GM18873 (cell line): ENCODE measurements around the gene UTS2R.

Source experiments
- ATAC-seq: cut with Tn5 transposase; IDR thresholded peaks from one replicate; pipeline ENCODE4 v1.9.1; 2021; ENCODE audit warnings: mild to moderate bottlenecking, moderate library complexity, moderate number of reproducible peaks; ENCODE audit not compliant: unreplicated experiment, low FRiP score

Gene UTS2R

GRCh38 chr17:82371333-82372248 is at the start of gene UTS2R:
Gene UTS2R, plus strand, starts transcription at chr17:82371765. Its CDS starts 2,560 bp downstream, at chr17:82374325.
- no peak for ATAC-seq

DNA sequence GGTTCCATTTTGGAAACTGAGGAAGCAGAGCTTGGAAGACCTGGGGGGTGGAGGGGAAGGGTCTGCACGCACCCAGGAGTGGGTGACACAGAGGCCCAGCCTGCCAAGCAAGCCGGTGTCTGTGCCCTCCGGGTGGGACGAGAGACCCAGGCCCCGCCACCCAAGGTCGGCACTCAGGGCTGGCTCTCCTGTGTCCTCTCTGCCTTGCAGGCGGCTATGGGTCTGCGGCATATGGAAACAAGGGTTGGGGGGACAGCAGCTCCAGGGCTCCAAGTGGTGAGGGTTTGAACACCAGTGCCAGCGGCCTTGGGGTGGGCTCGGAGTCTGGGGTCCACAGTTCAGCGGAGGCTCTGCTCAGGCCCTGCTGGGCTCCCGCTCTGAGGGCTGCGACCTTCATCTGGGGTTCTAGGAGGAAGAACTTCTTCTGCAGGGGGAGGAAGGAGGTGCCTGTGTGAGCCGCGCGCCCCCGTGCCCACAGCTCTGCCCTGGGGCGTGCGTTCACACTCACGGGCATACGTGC is 49.6 kb upstream of the UTS2R start:
- ATAC-seq, result no peak

DNA sequence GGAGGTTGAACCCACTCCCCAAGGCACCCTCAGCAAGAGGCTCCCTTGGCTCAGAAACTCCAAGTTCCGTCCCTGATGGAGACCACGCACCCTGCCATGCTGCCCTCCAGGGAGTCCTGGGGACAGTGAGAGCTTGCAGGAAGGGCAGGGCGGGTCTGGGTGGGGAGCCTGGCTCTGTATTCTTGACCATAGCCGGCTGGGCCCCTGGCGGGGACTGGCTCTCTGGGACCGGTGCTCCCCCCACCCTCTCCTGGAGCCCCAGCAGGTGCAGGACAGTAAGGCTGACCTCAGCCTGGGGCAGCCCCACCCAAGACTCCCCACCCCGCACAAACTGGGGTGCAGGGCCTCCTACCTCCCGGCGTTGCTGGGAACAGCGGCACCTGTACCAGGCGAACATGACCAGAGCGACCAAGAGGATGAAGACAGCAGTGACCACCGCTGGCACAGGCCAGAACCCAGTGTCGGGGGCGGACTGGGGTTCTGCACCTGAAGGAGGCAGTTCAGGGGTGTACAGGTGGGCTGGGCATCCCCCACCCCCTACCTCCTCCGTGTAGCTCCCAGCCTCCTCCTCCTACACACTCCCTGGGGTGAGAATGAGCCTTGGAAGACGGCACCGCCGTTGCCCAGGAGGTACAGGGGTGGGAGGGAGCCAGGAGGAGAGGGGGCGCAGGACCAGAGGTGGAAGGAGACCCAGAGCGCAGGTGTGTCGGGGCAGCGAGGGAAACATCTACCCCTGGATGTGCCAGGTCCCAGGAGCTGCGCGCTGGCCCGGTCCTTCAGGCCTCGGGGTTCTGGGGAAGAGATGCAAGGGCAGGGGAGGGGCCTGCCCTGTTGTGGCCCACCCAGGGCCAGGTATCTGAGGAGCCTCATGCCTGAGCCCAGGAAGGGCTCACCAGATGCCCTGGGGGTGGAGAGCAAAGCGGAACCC is 48.8 kb upstream of the UTS2R start:
- no peak for ATAC-seq

- ATAC-seq, result no peak
These were observed 47.9 kb upstream of the UTS2R start for GRCh38 chr17:82323514-82324234.

DNA sequence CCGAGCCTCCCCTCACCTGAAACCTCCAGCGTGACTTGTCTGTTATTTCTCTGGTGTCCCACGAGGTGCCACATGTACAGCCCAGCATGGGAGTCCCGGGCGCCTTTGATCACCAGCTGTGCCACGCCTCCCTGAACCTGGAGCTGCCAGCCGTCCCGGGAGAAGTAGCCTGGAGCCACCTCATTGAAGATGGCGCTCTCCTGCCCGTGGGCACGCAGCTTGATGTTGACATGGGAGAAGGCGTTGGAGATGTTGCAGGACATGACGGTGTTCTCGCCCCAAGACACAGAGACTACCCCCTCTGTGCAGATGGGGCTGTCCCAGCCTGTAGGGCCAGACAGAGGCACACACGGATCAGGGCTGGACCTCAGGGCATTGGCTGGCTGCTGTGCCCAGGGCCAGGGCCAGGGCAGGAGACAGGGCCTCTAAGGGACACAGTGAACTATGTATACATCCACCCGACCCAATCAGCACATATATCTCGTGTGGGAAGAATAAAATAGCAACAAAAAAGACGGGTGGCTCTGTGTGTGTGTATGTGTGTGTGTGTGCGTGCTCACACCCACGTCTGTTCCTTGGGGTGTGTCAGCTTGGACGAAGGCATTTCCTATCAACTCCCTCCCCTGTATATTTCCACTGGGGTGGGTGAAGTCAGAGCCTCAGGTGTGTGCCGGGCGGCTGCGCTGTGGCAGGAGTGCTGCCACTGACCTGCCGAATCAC is 46.8 kb upstream of the UTS2R start:
- no peak for ATAC-seq

- no peak for ATAC-seq
These were observed 46.0 kb upstream of the UTS2R start for GRCh38 chr17:82325286-82326180.

DNA sequence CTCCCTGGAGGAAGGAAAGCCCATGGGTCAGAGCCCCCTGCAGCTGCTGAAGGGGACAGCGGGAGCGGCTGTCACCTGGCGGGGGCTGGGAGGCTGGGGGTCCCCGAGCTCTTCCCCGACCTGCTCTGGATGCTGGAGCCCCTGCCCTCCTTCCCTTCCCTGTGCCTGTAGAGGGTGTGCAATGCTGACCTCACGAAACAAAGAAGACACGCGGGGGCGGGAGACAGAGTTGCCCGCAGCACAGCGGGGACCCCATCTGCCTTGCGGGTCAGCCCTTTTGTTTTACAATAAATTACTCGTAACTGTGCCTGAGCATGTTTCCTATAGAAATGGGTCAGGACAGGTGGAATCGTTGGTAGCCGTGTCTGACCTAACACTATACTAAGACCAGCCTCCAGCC is 44.3 kb upstream of the UTS2R start:
- ATAC-seq, result no peak

DNA sequence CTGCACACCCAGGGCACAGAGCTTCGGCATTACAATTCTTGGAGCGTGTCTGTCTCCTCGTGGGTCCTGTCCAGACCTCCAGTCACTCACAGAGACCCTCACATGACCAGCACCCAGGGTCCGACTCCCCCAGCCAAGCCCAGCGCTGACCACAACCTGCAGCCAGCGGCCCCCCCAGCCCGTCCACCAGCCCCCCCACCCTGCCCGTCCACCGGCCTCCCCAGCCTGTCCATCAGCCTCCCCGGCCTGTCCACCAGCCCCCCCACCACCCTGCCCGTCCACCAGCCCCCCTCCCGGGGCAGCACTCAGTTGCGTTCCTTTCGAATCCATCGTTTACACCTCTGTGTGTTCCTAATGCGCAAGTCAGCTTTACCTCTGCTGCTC is 43.8 kb upstream of the UTS2R start:
- no peak for ATAC-seq

DNA sequence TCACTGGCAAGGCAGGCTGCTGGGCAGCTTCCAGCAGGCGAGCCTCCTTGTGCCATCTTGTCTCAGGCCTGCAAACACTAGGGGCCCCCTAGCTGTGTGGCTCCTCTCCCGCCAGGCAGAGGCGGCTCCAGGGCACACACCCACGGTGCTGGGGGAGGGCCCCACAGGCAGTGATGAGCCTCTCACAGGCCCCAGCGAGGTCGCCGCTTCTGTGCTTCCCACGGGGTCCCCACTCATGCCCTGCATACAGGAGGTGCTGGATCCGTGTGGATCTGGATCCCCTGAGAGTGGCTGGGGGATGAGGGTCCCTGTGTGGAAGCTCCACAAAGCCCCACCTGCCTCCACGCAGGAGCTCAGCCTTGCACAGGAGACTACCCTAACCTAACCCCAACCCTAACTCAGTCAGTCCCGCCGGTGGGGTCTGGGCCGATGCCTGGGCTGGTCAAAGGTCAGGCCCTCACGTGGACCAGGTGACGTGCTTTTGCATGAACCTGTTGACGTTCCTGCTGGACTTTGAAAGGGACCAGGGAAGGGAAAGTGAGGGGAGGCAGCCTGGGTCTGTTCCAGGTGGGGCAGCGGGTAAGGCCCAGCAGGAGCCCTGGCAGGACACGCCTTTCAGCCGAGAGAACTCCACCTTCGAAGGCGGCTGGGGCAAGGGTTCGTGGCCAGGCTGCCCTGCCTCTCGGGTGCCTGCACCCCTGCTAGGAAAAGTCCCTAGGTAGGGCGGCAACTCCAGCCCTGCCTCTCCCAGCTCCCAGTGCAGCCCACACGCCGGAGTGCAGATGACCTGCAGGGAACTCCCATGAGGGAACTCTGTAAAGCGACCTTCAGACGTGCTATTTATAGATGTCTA is 43.2 kb upstream of the UTS2R start:
- no peak for ATAC-seq

GRCh38 chr17:82328994-82329507 is 42.5 kb upstream of the UTS2R start:
- no peak for ATAC-seq

GRCh38 chr17:82329683-82330321 is 41.8 kb upstream of the UTS2R start:
- no peak for ATAC-seq

- ATAC-seq, result no peak
These were observed 41.0 kb upstream of the UTS2R start for GRCh38 chr17:82330322-82331239.

DNA sequence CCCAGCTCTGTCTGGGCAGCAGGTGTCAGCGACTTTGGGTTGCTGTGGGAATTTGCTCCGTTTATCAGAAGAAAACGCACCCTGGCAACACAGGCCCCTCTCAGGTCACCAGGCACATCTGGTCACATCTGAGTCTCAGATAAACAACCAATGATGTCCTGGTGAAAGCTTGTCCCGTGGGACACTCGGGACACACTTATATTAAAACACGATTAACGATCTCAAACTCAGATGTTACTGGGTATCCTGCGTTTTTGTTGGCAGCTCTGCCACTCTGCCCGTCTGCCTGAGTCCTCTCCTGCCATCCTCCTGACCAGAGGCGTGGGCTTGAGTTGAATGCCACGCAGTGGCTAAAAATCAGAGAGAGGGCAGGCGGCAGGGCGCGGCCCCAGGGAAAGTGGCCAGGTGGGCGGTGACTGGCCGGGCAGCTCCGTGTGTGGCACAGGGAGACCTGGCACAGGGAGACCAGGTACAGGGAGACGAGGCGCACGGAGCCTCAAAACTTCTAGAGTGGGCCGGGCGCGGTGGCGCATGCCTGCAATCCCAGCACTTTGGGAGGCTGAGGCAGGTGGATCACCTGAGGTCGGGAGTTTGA is 40.1 kb upstream of the UTS2R start:
- ATAC-seq, result no peak

GRCh38 chr17:82332669-82333278 is 38.8 kb upstream of the UTS2R start:
- no peak for ATAC-seq
